CD14-positive monocyte (primary cell): ENCODE measurements around the gene RYR2. TPM values are rescaled to one million over a fixed set of nuclear protein-coding genes. Genes with fewer than 3 reads are reported as not detected.
A peak's percentile ranks its signal among the peaks of the same experiment; 100 is the strongest.

Experiments used
- DNase-seq, 3 donors: peaks; one replicate each; pipeline ENCODE4 v3.0.0-alpha.2; 2011 to 2022
- H2AFZ ChIP-seq: 2 replicates; pipeline ENCODE4 v1.6.0; 2012; ENCODE audit warnings: mild to moderate bottlenecking, low read depth, low read length, inconsistent platforms; ENCODE audit not compliant: insufficient read depth, poor library complexity, severe bottlenecking
- H3K27ac ChIP-seq, 2 donors: 1 replicate in 1 of 2; 2 replicates in 1 of 2; pipeline ENCODE4 v1.5.1; 2012 to 2013; ENCODE audit warnings: low read length in 2 of 2, control low read depth in 1 of 2, inconsistent platforms in 1 of 2, low read depth in 1 of 2, mild to moderate bottlenecking in 1 of 2
- H3K27me3 ChIP-seq, 2 donors: one replicate each; pipeline versions ENCODE4 v1.6.0 to v1.6.1; 2011 to 2013; ENCODE audit warnings: low read length in 2 of 2; ENCODE audit not compliant: control insufficient read depth in 2 of 2, insufficient read depth in 2 of 2
- H3K36me3 ChIP-seq, 2 donors: replicated peaks in 1 of 2; 1 replicate in 1 of 2; 2 replicates in 1 of 2; pipeline versions ENCODE4 v1.5.1 to v1.6.1; 2012 to 2013; ENCODE audit warnings: low read length in 2 of 2, control low read depth in 1 of 2, inconsistent platforms in 1 of 2, mild to moderate bottlenecking in 1 of 2; ENCODE audit not compliant: insufficient read depth in 2 of 2, control insufficient read depth in 1 of 2
- H3K4me1 ChIP-seq, 2 donors: 1 replicate in 1 of 2; 2 replicates in 1 of 2; pipeline versions ENCODE4 v1.5.1 to v1.6.1; 2012 to 2013; ENCODE audit warnings: low read length in 2 of 2, control low read depth in 1 of 2, inconsistent platforms in 1 of 2, mild to moderate bottlenecking in 1 of 2, moderate library complexity in 1 of 2; ENCODE audit not compliant: insufficient read depth in 2 of 2, control insufficient read depth in 1 of 2
- H3K4me2 ChIP-seq: replicated peaks from 2 replicates; pipeline ENCODE3; 2012; ENCODE audit warnings: low read length, moderate library complexity, mild to moderate bottlenecking; ENCODE audit not compliant: poor library complexity, severe bottlenecking; ENCODE audit errors: extremely low read depth
- H3K4me3 ChIP-seq, 3 experiments: fragments of 200-600 bp in 1 of 3; sonication (generic) in 1 of 3; replicated peaks in 1 of 3; 1 replicate in 2 of 3; 2 replicates in 1 of 3; pipeline ENCODE4 v1.5.1; 2011 to 2013; ENCODE audit warnings: low read length in 3 of 3, mild to moderate bottlenecking in 3 of 3, control low read depth in 2 of 3, low read depth in 2 of 3, inconsistent platforms in 1 of 3, moderate library complexity in 1 of 3
- H3K79me2 ChIP-seq: 2 replicates; pipeline ENCODE4 v1.6.0; 2012; ENCODE audit warnings: mild to moderate bottlenecking, control low read depth, inconsistent platforms, low read length, moderate library complexity; ENCODE audit not compliant: insufficient read depth
- H3K9ac ChIP-seq: 2 replicates; pipeline ENCODE4 v1.6.0; 2017; ENCODE audit warnings: low read length, mild to moderate bottlenecking; ENCODE audit not compliant: insufficient read depth, poor library complexity, severe bottlenecking
- H3K9me3 ChIP-seq, 2 donors: replicated peaks in 1 of 2; 1 replicate in 1 of 2; 2 replicates in 1 of 2; pipeline versions ENCODE4 v1.5.1 to v1.6.1; 2012 to 2013; ENCODE audit warnings: low read length in 2 of 2, control low read depth in 1 of 2; ENCODE audit not compliant: control insufficient read depth in 1 of 2, insufficient read depth in 1 of 2
- H4K20me1 ChIP-seq: 2 replicates; pipeline ENCODE4 v1.6.0; 2012; ENCODE audit warnings: mild to moderate bottlenecking, low read length, control low read depth, moderate library complexity; ENCODE audit not compliant: insufficient read depth
- H3K27ac Mint-ChIP-seq, 7 donors: one replicate each; pipeline ENCODE4 v1.8.0; 2020; ENCODE audit warnings: mild to moderate bottlenecking in 7 of 7, mixed read lengths in 7 of 7, moderate library complexity in 6 of 7, inconsistent platforms in 2 of 7
- H3K27me3 Mint-ChIP-seq, 3 donors: one replicate each; pipeline ENCODE4 v1.8.0; 2021 to 2022; ENCODE audit warnings: low read depth in 3 of 3, mild to moderate bottlenecking in 3 of 3, mixed read lengths in 3 of 3, moderate library complexity in 3 of 3, inconsistent platforms in 1 of 3
- H3K36me3 Mint-ChIP-seq, 2 donors: one replicate each; pipeline ENCODE4 v1.8.0; 2020; ENCODE audit warnings: mixed read lengths in 2 of 2, inconsistent platforms in 1 of 2, mild to moderate bottlenecking in 1 of 2
- H3K4me1 Mint-ChIP-seq: one replicate; pipeline ENCODE4 v1.8.0; 2020; ENCODE audit warnings: mild to moderate bottlenecking, mixed read lengths
- H3K4me3 Mint-ChIP-seq, 2 donors: one replicate each; pipeline ENCODE4 v1.8.0; 2020; ENCODE audit warnings: mild to moderate bottlenecking in 2 of 2, mixed read lengths in 2 of 2, moderate library complexity in 1 of 2
- H3K9me3 Mint-ChIP-seq, 7 donors: one replicate each; pipeline ENCODE4 v1.8.0; 2020 to 2022; ENCODE audit warnings: mixed read lengths in 7 of 7, mild to moderate bottlenecking in 6 of 7, moderate library complexity in 6 of 7, inconsistent platforms in 2 of 7
- CTCF ChIP-seq: fragments of 200-600 bp; IDR thresholded peaks from one replicate; pipeline ENCODE4 v1.8.0; 2022; ENCODE audit warnings: antibody characterized with exemption, mild to moderate bottlenecking
- WGBS: methylation state at CpG from one replicate; pipeline ENCODE4 v1.1.5; 2013; ENCODE audit warnings: missing lambda C conversion rate; ENCODE audit not compliant: insufficient coverage; 5-methylcytosine and 5-hydroxymethylcytosine counted together
- intact Hi-C, 2 donors: fragments of 100-400 bp; cut with micrococcal nuclease; formaldehyde crosslinking; loops; one replicate each; pipeline versions ENCODE4 v1.15.0 to v1.15.1; 2023
- polyA plus RNA-seq, 3 donors: library from polyadenylated mRNA; depleted of rRNA in 1 of 3; unstranded in 2 of 3; stranded (reverse) in 1 of 3; fragments of 300-500 nt in 2 of 3; fragments of >200 nt in 1 of 3; fragmentation: Illumina TruSeq in 2 of 3; gene quantifications; 1 replicate in 2 of 3; 2 replicates in 1 of 3; pipeline ENCODE4 v1.2.3, GENCODE V29; 2012 to 2021

RYR2 gene
- polyA plus RNA-seq, 3 donors = not detected

GRCh38 chr1:237613984-237614383 is 572.0 kb downstream of the RYR2 start:
- no peak overlapping the region for H3K4me3 ChIP-seq
- no peaks in the 10 kb centered on the region for H4K20me1 ChIP-seq
- no peak overlapping the region for H3K9ac ChIP-seq
- H3K36me3 ChIP-seq = no peaks in the 10 kb centered on the region
- Mint-ChIP-seq H3K4me3 (no peak overlapping the region), H3K27ac (peak overlapping the region in 1 of 7 donors; percentile 21), H3K27me3 (peaks cover 0 to 3% (median 0%) of the 10 kb centered on the region in 3 donors), H3K9me3 (peaks cover 0 to 27% (median 14%) of the 10 kb centered on the region in 7 donors), H3K4me1 (no peaks in the 10 kb centered on the region), H3K36me3 (no peaks in the 10 kb centered on the region)
- 91% methylated on average over 7 of the region's 9 CpGs for WGBS
- no peak overlapping the region for H3K27ac ChIP-seq
- no peak overlapping the region for H3K4me2 ChIP-seq
- no peak for DNase-seq
- no peak for TF ChIP-seq CTCF
- no peaks in the 10 kb centered on the region for H3K4me1 ChIP-seq
- intact Hi-C loops = no loop called here
- peaks cover 20 to 47% of the 10 kb centered on the region in 2 donors for H3K9me3 ChIP-seq
- H3K79me2 ChIP-seq = no peaks in the 10 kb centered on the region
- no peak overlapping the region for H2AFZ ChIP-seq
- H3K27me3 ChIP-seq = no peaks in the 10 kb centered on the region

GRCh38 chr1:237619553-237619952 is 577.6 kb downstream of the RYR2 start:
- no peak overlapping the region for H2AFZ ChIP-seq
- WGBS = no CpG with 5 or more reads among the region's 5 CpGs

More at GRCh38 chr1:237619553-237619952, 577.6 kb downstream of the RYR2 start:
- Histone ChIP-seq H3K36me3 (no peaks in the 10 kb centered on the region), H3K27me3 (no peaks in the 10 kb centered on the region), H3K79me2 (no peaks in the 10 kb centered on the region), H3K4me1 (no peaks in the 10 kb centered on the region), H3K4me2 (no peak overlapping the region), H4K20me1 (no peaks in the 10 kb centered on the region), H3K9ac (no peak overlapping the region), H3K27ac (no peak overlapping the region), H3K9me3 (peaks cover 7 to 22% of the 10 kb centered on the region in 2 donors), H3K4me3 (no peak overlapping the region)
- no peak for TF ChIP-seq CTCF
- no peak overlapping the region for H3K27ac Mint-ChIP-seq
- no peaks in the 10 kb centered on the region for H3K36me3 Mint-ChIP-seq
- H3K27me3 Mint-ChIP-seq = no peaks in the 10 kb centered on the region
- H3K4me1 Mint-ChIP-seq = no peaks in the 10 kb centered on the region
- H3K4me3 Mint-ChIP-seq = no peak overlapping the region
- H3K9me3 Mint-ChIP-seq = peaks cover 6 to 13% (median 9%) of the 10 kb centered on the region in 7 donors
- DNase-seq = no peak
- intact Hi-C loops = no loop called here
